NCI-H2196 (cell line): ENCODE results near the gene ZFPL1.
A peak's percentile ranks its signal among the peaks of the same experiment; 100 is the strongest.

ENCODE experiments used
- DNase-seq: peaks from one replicate; lab custom pipeline; 2025; ENCODE audit not compliant: unreplicated experiment; lab: John Stamatoyannopoulos, UW

Gene ZFPL1

GRCh38 chr11:65128182-65129145 lies 44.4 kb downstream of the ZFPL1 start:
- no peak for DNase-seq

GRCh38 chr11:65129649-65130441 lies 45.8 kb downstream of the ZFPL1 start:
- DNase-seq: no peak

- no peak for DNase-seq
Observed at GRCh38 chr11:65130631-65131416, 46.8 kb downstream of the ZFPL1 start.

- DNase-seq: no peak
Observed at GRCh38 chr11:65131417-65131776, 47.4 kb downstream of the ZFPL1 start.

- no peak for DNase-seq
Observed at GRCh38 chr11:65131895-65132237, 47.8 kb downstream of the ZFPL1 start.

- no peak for DNase-seq
Observed at GRCh38 chr11:65132238-65132987, 48.4 kb downstream of the ZFPL1 start.

GRCh38 chr11:65132988-65133700 lies 49.1 kb downstream of the ZFPL1 start:
- peak; percentile 74 for DNase-seq

GRCh38 chr11:65133724-65134123 lies 49.7 kb downstream of the ZFPL1 start:
- DNase-seq: no peak

- peak; percentile 92 for DNase-seq
Observed at GRCh38 chr11:65134240-65134951, 50.4 kb downstream of the ZFPL1 start, which contains the start of gene SYVN1. SYVN1 (minus strand) TSS chr11:65134519; CDS start chr11:65133601, 918 bp downstream.

- DNase-seq: peak; percentile 97
Observed at GRCh38 chr11:65134952-65135632, 51.1 kb downstream of the ZFPL1 start.

- DNase-seq: no peak
Observed at GRCh38 chr11:65135633-65136145, 51.7 kb downstream of the ZFPL1 start.

- no peak for DNase-seq
Observed at GRCh38 chr11:65136515-65137096, 52.6 kb downstream of the ZFPL1 start.
